GM12892 (cell line): ENCODE data around the gene TPM1.

Source experiments
- DNase-seq: peaks from one replicate; pipeline ENCODE4 v3.0.0; 2011; ENCODE audit not compliant: insufficient read length
- FAIRE-seq: peaks from 2 replicates; lab custom pipeline; 2011; peaks lifted over from hg19 to GRCh38; lab: Jason Lieb, UNC
- POLR2A ChIP-seq: IDR thresholded peaks from 2 replicates; pipeline ENCODE4 v1.6.1; 2011; ENCODE audit warnings: low read depth, low read length, control low read depth
- POLR2AphosphoS5 ChIP-seq: IDR thresholded peaks from 2 replicates; pipeline ENCODE4 v1.6.1; 2011; ENCODE audit warnings: low read depth, low read length, control low read depth
- TAF1 ChIP-seq: IDR thresholded peaks from 2 replicates; pipeline ENCODE4 v1.6.1; 2011; ENCODE audit warnings: low read depth, mild to moderate bottlenecking, control low read depth, low read length, borderline replicate concordance

The TPM1 gene

GRCh38 chr15:63054281-63054683 lies 11.7 kb downstream of the TPM1 start:
- DNase-seq: no peak
- FAIRE-seq: no peak
- TF ChIP-seq POLR2AphosphoS5: no peak
- TF ChIP-seq TAF1: no peak
- TF ChIP-seq POLR2A: no peak

- DNase-seq: no peak
- FAIRE-seq: no peak
- TF ChIP-seq POLR2AphosphoS5 (no peak), POLR2A (no peak), TAF1 (no peak)
Observed at GRCh38 chr15:63054985-63055384, 12.4 kb downstream of the TPM1 start.

GRCh38 chr15:63056829-63057228 lies 14.3 kb downstream of the TPM1 start:
- FAIRE-seq: no peak
- DNase-seq: no peak
- TF ChIP-seq TAF1 (no peak), POLR2A (no peak), POLR2AphosphoS5 (no peak)

GRCh38 chr15:63057468-63058345 lies 15.2 kb downstream of the TPM1 start:
- FAIRE-seq: no peak
- TF ChIP-seq TAF1: no peak
- TF ChIP-seq POLR2A: no peak
- TF ChIP-seq POLR2AphosphoS5: no peak

GRCh38 chr15:63059075-63059474 lies 16.5 kb downstream of the TPM1 start:
- TF ChIP-seq TAF1 (no peak), POLR2A (no peak), POLR2AphosphoS5 (no peak)
- DNase-seq (no peak), FAIRE-seq (no peak)

More at GRCh38 chr15:63057468-63058345, 15.2 kb downstream of the TPM1 start:
- DNase-seq: no peak

GRCh38 chr15:63059573-63060216 lies 17.1 kb downstream of the TPM1 start:
- no peak for TF ChIP-seq TAF1
- TF ChIP-seq POLR2AphosphoS5: no peak
- no peak for TF ChIP-seq POLR2A
- DNase-seq: no peak
- no peak for FAIRE-seq

- FAIRE-seq: no peak
- DNase-seq: no peak
- TF ChIP-seq POLR2A: no peak
- no peak for TF ChIP-seq POLR2AphosphoS5
- no peak for TF ChIP-seq TAF1
Observed at GRCh38 chr15:63060699-63061098, 18.2 kb downstream of the TPM1 start.

GRCh38 chr15:63061975-63062374 lies 19.4 kb downstream of the TPM1 start:
- FAIRE-seq (no peak), DNase-seq (no peak)
- TF ChIP-seq POLR2AphosphoS5: no peak
- no peak for TF ChIP-seq POLR2A
- TF ChIP-seq TAF1: no peak

- DNase-seq (no peak), FAIRE-seq (no peak)
- TF ChIP-seq POLR2AphosphoS5: no peak
- no peak for TF ChIP-seq TAF1
- TF ChIP-seq POLR2A: no peak
Observed at GRCh38 chr15:63063164-63063756, 20.7 kb downstream of the TPM1 start.

GRCh38 chr15:63063877-63064409 lies 21.4 kb downstream of the TPM1 start:
- DNase-seq: no peak
- no peak for FAIRE-seq
- TF ChIP-seq POLR2A (no peak), POLR2AphosphoS5 (no peak), TAF1 (no peak)

GRCh38 chr15:63065262-63066221 lies 23.0 kb downstream of the TPM1 start:
- DNase-seq (no peak), FAIRE-seq (no peak)
- TF ChIP-seq POLR2AphosphoS5 (no peak), POLR2A (no peak), TAF1 (no peak)

GRCh38 chr15:63066272-63066671 lies 23.7 kb downstream of the TPM1 start:
- no peak for DNase-seq
- no peak for FAIRE-seq
- TF ChIP-seq POLR2AphosphoS5: no peak
- TF ChIP-seq POLR2A: no peak
- TF ChIP-seq TAF1: no peak
